ENCODE measurements around the gene TTLL4. TPM values are rescaled to one million over a fixed set of nuclear protein-coding genes. Genes with fewer than 3 reads are reported as not detected.
"Not testable (repeated sequence)": the region's sequence is repeated elsewhere in the genome, so short reads cannot be mapped to it uniquely, and the experiment has no call there.

Gene TTLL4
- total RNA-seq, 2 donors from 2014 or later: 96.5 to 99.0 TPM

GRCh38 chr2:218687400-218688060 lies 23.1 kb upstream of the TTLL4 start:
- H3K4me3 ChIP-seq (ENCODE audit: low read length); H3K9ac ChIP-seq (ENCODE audit: extremely low read depth, low read length, poor library complexity, severe bottlenecking); H3K27ac ChIP-seq (ENCODE audit: low read depth, low read length); H3K27me3 Mint-ChIP-seq (ENCODE audit: insufficient read depth); H3K9me3 ChIP-seq (ENCODE audit: control insufficient read depth, low read length); H3K4me1 ChIP-seq (ENCODE audit: control insufficient read depth, insufficient read depth, low read length); H3K27me3 ChIP-seq (ENCODE audit: control insufficient read depth, insufficient read depth, low read length, poor library complexity, severe bottlenecking); H3K4me3 Mint-ChIP-seq; H3K4me1 Mint-ChIP-seq; H3K27ac Mint-ChIP-seq; H3K9me3 Mint-ChIP-seq: not testable (repeated sequence)
- peaks cover 50% of the 10 kb centered on the region for H3K36me3 Mint-ChIP-seq (ENCODE audit: low read depth)
- peaks cover 59% of the 10 kb centered on the region for H3K36me3 ChIP-seq (ENCODE audit: control insufficient read depth, insufficient read depth, low read length)
- peak; percentile 84 for DNase-seq
- TF ChIP-seq CTCF (conservative IDR thresholded peaks at IDR 0.05): peak; percentile 91
- WGBS, 2 experiments (ENCODE audit: insufficient coverage in 1 of 2, insufficient read length in 1 of 2): 0 to 37% methylated on average over 2 to 5 of the region's 5 CpGs

GRCh38 chr2:218691234-218691633 lies 19.4 kb upstream of the TTLL4 start:
- Histone ChIP-seq H3K36me3 (ENCODE audit: control insufficient read depth, insufficient read depth, low read length) (peaks cover 74% of the 10 kb centered on the region), H3K27ac (ENCODE audit: low read depth, low read length) (no peak overlapping the region), H3K4me3 (ENCODE audit: low read length) (no peak overlapping the region), H3K27me3 (ENCODE audit: control insufficient read depth, insufficient read depth, low read length, poor library complexity, severe bottlenecking) (no peaks in the 10 kb centered on the region), H3K9ac (ENCODE audit: extremely low read depth, low read length, poor library complexity, severe bottlenecking) (no peak overlapping the region), H3K4me1 (ENCODE audit: control insufficient read depth, insufficient read depth, low read length) (no peaks in the 10 kb centered on the region), H3K9me3 (ENCODE audit: control insufficient read depth, low read length) (no peaks in the 10 kb centered on the region)
- Mint-ChIP-seq H3K36me3 (ENCODE audit: low read depth) (peaks cover 55% of the 10 kb centered on the region), H3K27me3 (ENCODE audit: insufficient read depth) (no peaks in the 10 kb centered on the region), H3K9me3 (no peaks in the 10 kb centered on the region), H3K27ac (no peak overlapping the region), H3K4me1 (no peaks in the 10 kb centered on the region), H3K4me3 (no peak overlapping the region)
- DNase-seq: no peak
- no peak for TF ChIP-seq CTCF (conservative IDR thresholded peaks at IDR 0.05)

GRCh38 chr2:218694405-218695145 lies 16.1 kb upstream of the TTLL4 start:
- no peak for DNase-seq
- H3K27ac Mint-ChIP-seq: no peak overlapping the region

More at GRCh38 chr2:218694405-218695145, 16.1 kb upstream of the TTLL4 start:
- TF ChIP-seq CTCF (conservative IDR thresholded peaks at IDR 0.05): no peak
- no peaks in the 10 kb centered on the region for H3K9me3 Mint-ChIP-seq
- H3K4me1 ChIP-seq (ENCODE audit: control insufficient read depth, insufficient read depth, low read length): no peaks in the 10 kb centered on the region
- peaks cover 70% of the 10 kb centered on the region for H3K36me3 ChIP-seq (ENCODE audit: control insufficient read depth, insufficient read depth, low read length)
- H3K9ac ChIP-seq (ENCODE audit: extremely low read depth, low read length, poor library complexity, severe bottlenecking): no peak overlapping the region
- peaks cover 61% of the 10 kb centered on the region for H3K36me3 Mint-ChIP-seq (ENCODE audit: low read depth)
- H3K27ac ChIP-seq (ENCODE audit: low read depth, low read length): peak overlapping the region; percentile 47
- H3K4me1 Mint-ChIP-seq: no peaks in the 10 kb centered on the region
- H3K4me3 Mint-ChIP-seq: no peak overlapping the region
- H3K9me3 ChIP-seq (ENCODE audit: control insufficient read depth, low read length): no peaks in the 10 kb centered on the region
- H3K27me3 Mint-ChIP-seq (ENCODE audit: insufficient read depth): no peaks in the 10 kb centered on the region
- H3K27me3 ChIP-seq (ENCODE audit: control insufficient read depth, insufficient read depth, low read length, poor library complexity, severe bottlenecking): no peaks in the 10 kb centered on the region
- no peak overlapping the region for H3K4me3 ChIP-seq (ENCODE audit: low read length)
- WGBS, 2 experiments (ENCODE audit: insufficient coverage in 1 of 2, insufficient read length in 1 of 2): 80 to 90% methylated on average over 3 of the region's 3 CpGs

Measured in endodermal cell (in vitro differentiated cells).